Kidney (tissue), 14 donors: Measurements from ENCODE around the gene QKI. TPM values are rescaled to one million over a fixed set of nuclear protein-coding genes. Genes with fewer than 3 reads are reported as not detected.

Source experiments
- DNase-seq, 5 donors: peaks; one replicate each; pipeline ENCODE4 v3.0.0-alpha.2; 2013 to 2020
- FAIRE-seq: peaks from 2 replicates; lab custom pipeline; 2012; peaks lifted over from hg19 to GRCh38; lab: Jason Lieb, UNC
- H3K27ac ChIP-seq, 2 donors: one replicate each; pipeline ENCODE4 v1.7.0; 2013; ENCODE audit warnings: low read depth in 2 of 2, low read length in 2 of 2, inconsistent platforms in 1 of 2
- H3K27me3 ChIP-seq: one replicate; pipeline ENCODE4 v1.7.1; 2013; ENCODE audit warnings: low read length, inconsistent platforms; ENCODE audit not compliant: control insufficient read depth, insufficient read depth
- H3K36me3 ChIP-seq, 3 donors: one replicate each; pipeline versions ENCODE4 v1.7.0 to v1.7.1; 2013; ENCODE audit warnings: low read length in 3 of 3, control low read depth in 1 of 3, inconsistent platforms in 1 of 3; ENCODE audit not compliant: insufficient read depth in 3 of 3, control insufficient read depth in 2 of 3
- H3K4me1 ChIP-seq, 3 donors: one replicate each; pipeline versions ENCODE4 v1.7.0 to v1.7.1; 2013; ENCODE audit warnings: low read length in 3 of 3, inconsistent platforms in 1 of 3, low read depth in 1 of 3; ENCODE audit not compliant: control insufficient read depth in 2 of 3, insufficient read depth in 2 of 3
- H3K4me3 ChIP-seq, 3 donors: one replicate each; pipeline versions ENCODE4 v1.7.0 to v1.8.1; 2013; ENCODE audit warnings: low read length in 3 of 3, control low read depth in 1 of 3, inconsistent platforms in 1 of 3
- H3K9ac ChIP-seq, 3 donors: one replicate each; pipeline versions ENCODE4 v1.7.0 to v1.7.1; 2013; ENCODE audit warnings: low read length in 3 of 3, control low read depth in 1 of 3, inconsistent platforms in 1 of 3
- H3K9me3 ChIP-seq, 3 donors: one replicate each; pipeline versions ENCODE4 v1.7.0 to v1.7.1; 2013; ENCODE audit warnings: low read length in 3 of 3, control low read depth in 1 of 3, inconsistent platforms in 1 of 3; ENCODE audit not compliant: control insufficient read depth in 2 of 3, insufficient read depth in 1 of 3
- CTCF ChIP-seq: IDR thresholded peaks from 3 replicates; pipeline ENCODE4 v1.5.1; 2012; ENCODE audit warnings: mild to moderate bottlenecking, moderate library complexity, borderline replicate concordance; ENCODE audit not compliant: insufficient read depth; ENCODE audit errors: extremely low read depth
- intact Hi-C: fragments of 100-400 bp; cut with DNase I; formaldehyde crosslinking; loops from one replicate; pipeline ENCODE4 v1.11.1; 2022
- polyA plus RNA-seq: library from polyadenylated mRNA; stranded (reverse); fragments of 350-450 nt; fragmentation: Illumina TruSeq; extraction: RNeasy Lipid Tissue Mini Kit (QIAGEN cat#74804); gene quantifications from one replicate; pipeline ENCODE4 v1.2.3, GENCODE V29; 2014; ENCODE audit warnings: low read depth, low replicate concordance; ENCODE audit not compliant: insufficient read depth
- total RNA-seq: library from RNA; stranded (reverse); fragmentation: NEBNext Ultra II Directional; extraction: Animal tissue kit (Norgen Biotek cat#: 25700); gene quantifications from one replicate; pipeline ENCODE4 v1.2.1, GENCODE V29; 2021
- donor health status: control.
- donor health status: control.
- donor health status: control.
- donor health status: control.
- donor health status: control.
- donor health status: DM: yes; HTN: yes; CAD: no.
- donor health status: Normal renal cell carcinoma (clear cell type).

The QKI gene
- total and polyA plus RNA-seq, 2 donors from 2014 or later = 17.6 to 121 TPM

GRCh38 chr6:163401039-163401885 is 13.3 kb upstream of the QKI start:
- intact Hi-C loops = no loop called here
- H3K36me3 ChIP-seq = no peaks in the 10 kb centered on the region
- no peak overlapping the region for H3K27ac ChIP-seq
- no peak for TF ChIP-seq CTCF
- no peak for DNase-seq
- no peak overlapping the region for H3K9ac ChIP-seq
- H3K4me3 ChIP-seq = no peak overlapping the region
- H3K27me3 ChIP-seq = no peaks in the 10 kb centered on the region
- peaks cover 0 to 17% (median 2%) of the 10 kb centered on the region in 3 donors for H3K4me1 ChIP-seq
- no peaks in the 10 kb centered on the region for H3K9me3 ChIP-seq
- FAIRE-seq = no peak

- H3K4me3 ChIP-seq = no peak overlapping the region
- H3K27ac ChIP-seq = no peak overlapping the region
- H3K36me3 ChIP-seq = no peaks in the 10 kb centered on the region
- H3K9ac ChIP-seq = no peak overlapping the region
- H3K27me3 ChIP-seq = no peaks in the 10 kb centered on the region
- DNase-seq (no peak), FAIRE-seq (no peak)
- intact Hi-C loops = no loop called here
- no peak for TF ChIP-seq CTCF
- peaks cover 0 to 13% (median 2%) of the 10 kb centered on the region in 3 donors for H3K4me1 ChIP-seq
- no peaks in the 10 kb centered on the region for H3K9me3 ChIP-seq
These were observed 11.9 kb upstream of the QKI start for GRCh38 chr6:163402616-163403015.

- DNase-seq (peak in 1 of 5 donors; percentile 38), FAIRE-seq (no peak)
- H3K36me3 ChIP-seq = no peaks in the 10 kb centered on the region
- peak overlapping the region; percentile 53 to 72 for H3K27ac ChIP-seq
- no peaks in the 10 kb centered on the region for H3K9me3 ChIP-seq
- H3K9ac ChIP-seq = no peak overlapping the region
- TF ChIP-seq CTCF = no peak
- H3K4me1 ChIP-seq = peaks cover 0 to 15% (median 2%) of the 10 kb centered on the region in 3 donors
- no peaks in the 10 kb centered on the region for H3K27me3 ChIP-seq
- intact Hi-C loops = no loop called here
- H3K4me3 ChIP-seq = no peak overlapping the region
These were observed 9.7 kb upstream of the QKI start for GRCh38 chr6:163404825-163405265.
